Common myeloid progenitor, CD34-positive (primary cell): ENCODE results near the gene RCAN3.
A peak's percentile ranks its signal among the peaks of the same experiment; 100 is the strongest.
"Not testable (repeated sequence)": the region's sequence is repeated elsewhere in the genome, so short reads cannot be mapped to it uniquely, and the experiment has no call there.

ENCODE experiments used
- CTCF ChIA-PET: fragments of 350-600 bp; sonication (Branson Sonifier 250); formaldehyde crosslinking; loops from one replicate; lab custom pipeline; 2021; ENCODE audit warnings: antibody characterized with exemption; lab: Charles Lee
- POLR2A ChIA-PET: fragments of 350-600 bp; sonication (Branson Sonifier 250); formaldehyde crosslinking; loops from one replicate; lab custom pipeline; 2021; ENCODE audit warnings: antibody characterized with exemption; lab: Charles Lee
- DNase-seq, 3 donors: peaks; one replicate each; pipeline versions ENCODE4 v3.0.0 to v3.0.0-alpha.2; 2013
- H3K27ac ChIP-seq, 2 experiments: 1 replicate in 1 of 2; 2 replicates in 1 of 2; pipeline ENCODE4 v1.7.0; 2013; ENCODE audit warnings: inconsistent platforms in 2 of 2, low read length in 2 of 2, mild to moderate bottlenecking in 2 of 2, low read depth in 1 of 2, moderate library complexity in 1 of 2; ENCODE audit not compliant: severe bottlenecking in 2 of 2, insufficient read depth in 1 of 2, poor library complexity in 1 of 2
- H3K27me3 ChIP-seq, 5 experiments: replicated peaks in 2 of 5; 1 replicate in 3 of 5; 2 replicates in 2 of 5; pipeline versions ENCODE4 v1.6.1 to v1.7.0; 2013; ENCODE audit warnings: low read length in 4 of 5, mild to moderate bottlenecking in 2 of 5, moderate library complexity in 2 of 5, inconsistent platforms in 1 of 5; ENCODE audit not compliant: insufficient read depth in 5 of 5, control insufficient read depth in 4 of 5
- H3K36me3 ChIP-seq, 4 experiments: 1 replicate in 2 of 4; 2 replicates in 2 of 4; pipeline versions ENCODE4 v1.6.1 to v1.7.0; 2013; ENCODE audit warnings: low read length in 3 of 4, control low read depth in 1 of 4, mild to moderate bottlenecking in 1 of 4; ENCODE audit not compliant: control insufficient read depth in 4 of 4, insufficient read depth in 4 of 4
- H3K4me1 ChIP-seq, 4 experiments: 1 replicate in 3 of 4; 2 replicates in 1 of 4; pipeline versions ENCODE4 v1.6.1 to v1.7.1; 2013; ENCODE audit warnings: low read length in 3 of 4, mild to moderate bottlenecking in 3 of 4, control low read depth in 1 of 4, inconsistent platforms in 1 of 4, moderate library complexity in 1 of 4; ENCODE audit not compliant: control insufficient read depth in 4 of 4, insufficient read depth in 4 of 4; ENCODE audit errors: control extremely low read depth in 1 of 4
- H3K4me3 ChIP-seq, 7 experiments: 1 replicate in 4 of 7; 2 replicates in 3 of 7; pipeline versions ENCODE4 v1.5.1 to v1.7.0; 2013; ENCODE audit warnings: mild to moderate bottlenecking in 7 of 7, low read length in 6 of 7, moderate library complexity in 6 of 7, inconsistent platforms in 2 of 7, low read depth in 2 of 7, control low read depth in 1 of 7; ENCODE audit not compliant: insufficient read depth in 4 of 7, control insufficient read depth in 1 of 7; ENCODE audit errors: extremely low read depth in 1 of 7
- H3K9me3 ChIP-seq, 5 experiments: 1 replicate in 4 of 5; 2 replicates in 1 of 5; pipeline versions ENCODE4 v1.6.1 to v1.7.1; 2013; ENCODE audit warnings: low read length in 4 of 5, mild to moderate bottlenecking in 2 of 5, inconsistent platforms in 1 of 5, low read depth in 1 of 5, moderate library complexity in 1 of 5; ENCODE audit not compliant: control insufficient read depth in 4 of 5, insufficient read depth in 2 of 5; ENCODE audit errors: control extremely low read depth in 1 of 5
- WGBS: methylation state at CpG from one replicate; pipeline ENCODE4 v1.1.5; 2013; ENCODE audit not compliant: insufficient coverage; 5-methylcytosine and 5-hydroxymethylcytosine counted together

RCAN3 gene

DNA sequence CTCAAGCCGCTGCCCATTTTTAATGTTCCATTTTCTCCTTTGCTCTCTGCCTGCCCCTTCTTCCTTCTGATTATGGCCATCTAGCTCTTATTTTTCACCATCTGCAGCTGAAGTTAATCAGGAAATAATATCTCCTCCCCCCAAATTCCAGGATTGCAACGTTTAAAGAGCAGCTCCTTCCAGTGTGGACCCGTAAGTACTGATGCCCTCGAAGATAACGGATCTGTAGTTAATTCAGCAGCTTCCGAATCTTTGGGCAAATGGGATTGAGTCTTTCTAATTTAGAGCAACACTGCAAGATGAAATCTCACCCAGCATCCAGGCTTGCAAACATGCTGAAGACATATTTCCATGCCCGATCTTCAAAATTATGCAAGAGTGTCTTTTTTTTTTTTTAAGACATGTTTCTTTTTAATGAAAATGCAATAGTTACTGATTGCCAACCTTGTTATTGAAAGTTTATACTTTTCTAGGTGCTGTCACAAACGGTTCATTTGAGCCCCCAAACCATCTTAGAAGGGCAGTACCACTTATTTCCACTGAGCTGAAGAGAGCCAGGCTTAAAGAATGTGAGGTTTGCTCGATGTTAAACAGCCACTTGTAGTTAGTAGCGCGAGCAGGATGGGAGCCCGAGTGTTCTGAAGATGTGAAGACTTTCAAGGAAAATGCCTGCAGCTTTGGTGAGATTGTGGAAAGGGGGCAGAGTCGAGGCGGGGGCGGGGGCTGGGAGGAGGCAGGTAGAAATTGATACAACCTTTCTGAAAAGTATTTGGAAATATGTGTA lies 10.9 kb upstream of the RCAN3 start:
- 77% methylated on average over 10 of the region's 15 CpGs for WGBS
- Histone ChIP-seq H3K27ac (no peak overlapping the region), H3K9me3 (peaks cover 0 to 7% (median 0%) of the 10 kb centered on the region in 5 experiments), H3K27me3 (no peaks in the 10 kb centered on the region), H3K4me1 (peaks cover 0 to 1% (median 0%) of the 10 kb centered on the region in 4 experiments), H3K36me3 (no peaks in the 10 kb centered on the region), H3K4me3 (no peak overlapping the region)
- DNase-seq = peak in 1 of 3 donors; percentile 10
- CTCF ChIA-PET = interaction anchor here (1.1 to 3.3 kb wide), 4 partner anchors 10 to 67 kb away, joined by 3 to 14 read pairs (median 4); partner anchors contain the start of gene RCAN3
- POLR2A ChIA-PET = no interaction called here

GRCh38 chr1:24492935-24493334 lies 9.7 kb upstream of the RCAN3 start:
- not testable (repeated sequence) for H3K4me3 ChIP-seq, H3K27ac ChIP-seq, H3K9me3 ChIP-seq, H3K27me3 ChIP-seq, H3K36me3 ChIP-seq, DNase-seq, H3K4me1 ChIP-seq
- 100% methylated on average over 5 of the region's 9 CpGs for WGBS
- POLR2A ChIA-PET = interaction anchor here (0.6 kb wide), 1 partner anchor 31 kb away, joined by 3 read pairs; no protein-coding TSS in a partner anchor
- CTCF ChIA-PET = interaction anchor here (3.3 kb wide), 1 partner anchor 10 kb away, joined by 14 read pairs; the partner anchor contains the start of gene RCAN3

GRCh38 chr1:24493785-24494184 lies 8.9 kb upstream of the RCAN3 start:
- Histone ChIP-seq H3K36me3 (no peaks in the 10 kb centered on the region), H3K27me3 (no peaks in the 10 kb centered on the region), H3K9me3 (peaks cover 0 to 7% (median 0%) of the 10 kb centered on the region in 5 experiments), H3K27ac (no peak overlapping the region), H3K4me3 (no peak overlapping the region), H3K4me1 (no peaks in the 10 kb centered on the region)
- 100% methylated on average over 2 of the region's 3 CpGs for WGBS
- no peak for DNase-seq
- ChIA-PET CTCF (interaction anchor here (0.6 kb wide), 1 partner anchor 335 kb away, joined by 3 read pairs; no protein-coding TSS in a partner anchor), POLR2A (no interaction called here)

DNA sequence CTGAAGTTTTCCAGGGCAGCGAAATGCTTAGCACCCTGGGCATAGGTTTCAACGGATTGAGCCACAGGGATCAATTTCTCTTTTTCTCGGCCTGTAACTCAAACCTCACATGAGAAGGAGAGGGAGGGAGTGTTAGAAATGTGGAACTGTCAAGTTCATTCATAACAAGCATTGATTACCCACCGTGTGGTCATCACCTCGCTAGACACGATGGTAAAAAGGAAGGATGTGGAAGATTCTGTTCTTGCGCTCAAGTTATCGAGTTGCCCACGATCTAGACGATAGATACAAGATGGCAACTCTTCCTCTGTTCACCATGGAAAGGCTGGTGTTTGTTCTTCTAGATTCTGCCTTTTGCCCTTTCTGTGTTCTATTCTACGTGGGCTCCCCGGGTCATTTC lies 4.0 kb upstream of the RCAN3 start:
- ChIA-PET POLR2A (interaction anchor here (0.6 kb wide), 2 partner anchors 36 to 635 kb away, joined by 4 to 6 read pairs; no protein-coding TSS in a partner anchor), CTCF (no interaction called here)
- Histone ChIP-seq H3K27ac (no peak overlapping the region), H3K4me3 (no peak overlapping the region), H3K4me1 (peaks cover 0 to 24% (median 19%) of the 10 kb centered on the region in 4 experiments), H3K9me3 (no peaks in the 10 kb centered on the region), H3K36me3 (no peaks in the 10 kb centered on the region), H3K27me3 (no peaks in the 10 kb centered on the region)
- WGBS = 85% methylated on average over 10 of the region's 12 CpGs
- DNase-seq = no peak

DNA sequence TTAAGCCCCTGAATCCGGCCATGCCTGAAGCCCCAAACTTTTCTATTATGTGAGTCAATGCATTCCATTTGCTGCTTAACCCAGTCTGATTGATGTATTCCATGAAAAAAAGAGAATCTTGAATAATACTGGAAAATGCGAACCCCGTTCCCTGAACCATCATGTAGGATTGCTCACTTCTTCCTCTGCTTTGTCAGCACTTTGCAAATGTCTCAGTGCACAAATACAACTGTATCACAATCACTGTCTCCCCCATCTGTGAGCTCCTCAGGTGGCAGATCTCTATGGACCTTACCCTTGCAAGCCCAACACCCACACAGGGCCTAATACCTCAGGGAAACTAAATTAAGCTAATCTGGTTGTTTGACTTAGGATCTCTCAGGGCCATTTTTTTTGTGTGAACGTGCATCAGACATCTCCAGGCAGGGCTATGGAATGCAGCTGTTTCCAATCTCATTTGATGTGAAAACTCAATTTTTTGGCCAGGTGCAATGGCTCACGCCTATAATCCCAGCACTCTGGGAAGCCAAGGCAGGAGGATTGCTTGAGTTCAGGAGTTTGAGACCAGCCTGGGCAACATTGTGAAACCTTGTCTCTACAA lies 2.1 kb upstream of the RCAN3 start:
- H3K9me3 ChIP-seq = no peaks in the 10 kb centered on the region
- no peak overlapping the region for H3K4me3 ChIP-seq
- peaks cover 0 to 27% (median 24%) of the 10 kb centered on the region in 4 experiments for H3K4me1 ChIP-seq
- CTCF ChIA-PET = interaction anchor here (0.9 to 1.7 kb wide), 3 partner anchors 67 to 346 kb away, joined by 3 read pairs; partner anchors contain the start of gene STPG1
- no peaks in the 10 kb centered on the region for H3K36me3 ChIP-seq
- POLR2A ChIA-PET = interaction anchor here (1.0 to 1.2 kb wide), 2 partner anchors 70 to 403 kb away, joined by 3 to 4 read pairs; no protein-coding TSS in a partner anchor
- no peak overlapping the region for H3K27ac ChIP-seq
- DNase-seq = no peak
- H3K27me3 ChIP-seq = no peaks in the 10 kb centered on the region
- WGBS = 100% methylated on average over 4 of the region's 5 CpGs

DNA sequence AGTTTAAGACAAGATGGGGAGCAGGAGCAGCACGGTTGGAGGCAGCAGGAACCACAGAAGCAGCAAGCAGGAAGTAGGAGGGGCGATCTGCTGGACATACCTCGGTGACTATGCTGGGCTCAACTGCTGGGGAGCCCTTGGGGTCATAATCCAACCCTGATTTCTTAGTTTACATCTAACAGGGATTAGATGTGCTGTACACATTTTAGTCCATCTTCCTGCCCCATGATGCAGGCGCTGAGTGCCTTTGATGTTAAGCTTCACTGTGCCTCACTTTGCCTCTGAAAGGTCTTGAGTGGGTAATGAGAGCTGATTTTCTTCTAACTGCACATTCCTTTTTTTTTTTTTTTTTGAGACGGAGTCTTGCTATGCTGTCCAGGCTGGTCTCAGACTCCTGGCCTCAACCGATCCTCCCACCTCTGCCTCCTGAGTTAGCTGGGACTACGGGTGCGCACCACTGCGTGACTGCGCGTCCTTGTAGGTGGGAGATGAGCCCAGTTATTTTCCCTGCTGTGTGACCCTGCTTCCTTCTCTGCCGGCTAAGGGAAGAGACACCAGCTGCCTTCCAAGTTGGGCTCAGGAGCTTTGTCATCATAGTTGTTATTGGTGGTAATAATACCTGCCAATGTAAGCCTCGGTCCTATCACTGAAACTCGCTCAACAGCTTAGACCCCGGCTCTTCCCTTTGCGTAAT lies 1.1 kb upstream of the RCAN3 start:
- DNase-seq = peak in 2 of 3 donors; percentile 53 to 56
- 32% methylated on average over 9 of the region's 16 CpGs for WGBS
- ChIA-PET POLR2A (interaction anchor here (0.6 to 1.2 kb wide), 3 partner anchors 71 to 721 kb away, joined by 3 to 4 read pairs (median 3); no protein-coding TSS in a partner anchor), CTCF (interaction anchor here (0.6 to 3.9 kb wide), 10 partner anchors 10 to 513 kb away, joined by 3 to 14 read pairs (median 3); partner anchors contain the start of gene STPG1)
- H3K9me3 ChIP-seq = no peaks in the 10 kb centered on the region
- H3K27ac ChIP-seq = peak overlapping the region; percentile 75 to 91
- peak overlapping the region in 6 of 7 experiments; percentile 77 to 92 (median 90) for H3K4me3 ChIP-seq
- no peaks in the 10 kb centered on the region for H3K27me3 ChIP-seq
- no peaks in the 10 kb centered on the region for H3K36me3 ChIP-seq
- peaks cover 0 to 27% (median 24%) of the 10 kb centered on the region in 4 experiments for H3K4me1 ChIP-seq
